Activated CD4-positive, alpha-beta T cell treated with anti-CD3 and anti-CD28 coated beads for 48 hours (primary cell): Measurements from ENCODE around the gene C2orf78.
"Not testable (repeated sequence)": the region's sequence is repeated elsewhere in the genome, so short reads cannot be mapped to it uniquely, and the experiment has no call there.

Source experiments
- DNase-seq: peaks from one replicate; pipeline ENCODE4 v3.0.0-alpha.2; 2020

The C2orf78 gene

GRCh38 chr2:73779467-73780236, 4.3 kb upstream of the C2orf78 start, which contains the start of gene DUSP11:
TSS of gene DUSP11 (minus strand) at chr2:73780103. CDS start at chr2:73779974, 129 bp downstream.
- peak; percentile 98 for DNase-seq

- DNase-seq: no peak
Observed at GRCh38 chr2:73780237-73780582, 3.8 kb upstream of the C2orf78 start.

- DNase-seq: not testable (repeated sequence)
Observed at GRCh38 chr2:73783402-73783801, 581 bp upstream of the C2orf78 start.

GRCh38 chr2:73811878-73812277, 27.9 kb downstream of the C2orf78 start:
- DNase-seq: no peak

GRCh38 chr2:73812635-73813034, 28.7 kb downstream of the C2orf78 start:
- DNase-seq: no peak

- no peak for DNase-seq
Observed at GRCh38 chr2:73818296-73818695, 34.3 kb downstream of the C2orf78 start.

GRCh38 chr2:73821227-73821626, 37.2 kb downstream of the C2orf78 start:
- DNase-seq: peak; percentile 58

- DNase-seq: no peak
Observed at GRCh38 chr2:73821669-73822068, 37.7 kb downstream of the C2orf78 start.

- no peak for DNase-seq
Observed at GRCh38 chr2:73822276-73822675, 38.3 kb downstream of the C2orf78 start.

- no peak for DNase-seq
Observed at GRCh38 chr2:73822991-73823390, 39.0 kb downstream of the C2orf78 start.

- no peak for DNase-seq
Observed at GRCh38 chr2:73823416-73823815, 39.4 kb downstream of the C2orf78 start.

- DNase-seq: no peak
Observed at GRCh38 chr2:73823916-73824523, 40.0 kb downstream of the C2orf78 start.

- DNase-seq: no peak
Observed at GRCh38 chr2:73825408-73825807, 41.4 kb downstream of the C2orf78 start.

GRCh38 chr2:73827018-73827417, 43.0 kb downstream of the C2orf78 start:
- DNase-seq: no peak

- DNase-seq: no peak
Observed at GRCh38 chr2:73827660-73828388, 43.8 kb downstream of the C2orf78 start.

- DNase-seq: no peak
Observed at GRCh38 chr2:73828389-73828817, 44.4 kb downstream of the C2orf78 start.

GRCh38 chr2:73828818-73829570, 45.0 kb downstream of the C2orf78 start, which contains the start of gene STAMBP:
TSS of gene STAMBP (plus strand) at chr2:73828961. CDS start at chr2:73830857, 1,896 bp downstream.
- peak; percentile 94 for DNase-seq

GRCh38 chr2:73830871-73831401, 47.0 kb downstream of the C2orf78 start:
- DNase-seq: peak; percentile 53

GRCh38 chr2:73832930-73833329, 48.9 kb downstream of the C2orf78 start:
- no peak for DNase-seq

- no peak for DNase-seq
Observed at GRCh38 chr2:73836141-73836943, 52.4 kb downstream of the C2orf78 start.

GRCh38 chr2:73837847-73838585, 54.0 kb downstream of the C2orf78 start:
- DNase-seq: no peak
